NCI-H1694 (cell line): Measurements from ENCODE around the gene HTATIP2.
A peak's percentile ranks its signal among the peaks of the same experiment; 100 is the strongest.
"Not testable (repeated sequence)": the region's sequence is repeated elsewhere in the genome, so short reads cannot be mapped to it uniquely, and the experiment has no call there.

ENCODE experiments used
- DNase-seq: peaks from one replicate; lab custom pipeline; 2025; lab: John Stamatoyannopoulos, UW

Gene HTATIP2

GRCh38 chr11:20363500-20364340 is at the start of gene HTATIP2:
Gene HTATIP2 (plus strand): TSS chr11:20363714. CDS start chr11:20364238, 524 bp downstream.
- no peak for DNase-seq

DNA sequence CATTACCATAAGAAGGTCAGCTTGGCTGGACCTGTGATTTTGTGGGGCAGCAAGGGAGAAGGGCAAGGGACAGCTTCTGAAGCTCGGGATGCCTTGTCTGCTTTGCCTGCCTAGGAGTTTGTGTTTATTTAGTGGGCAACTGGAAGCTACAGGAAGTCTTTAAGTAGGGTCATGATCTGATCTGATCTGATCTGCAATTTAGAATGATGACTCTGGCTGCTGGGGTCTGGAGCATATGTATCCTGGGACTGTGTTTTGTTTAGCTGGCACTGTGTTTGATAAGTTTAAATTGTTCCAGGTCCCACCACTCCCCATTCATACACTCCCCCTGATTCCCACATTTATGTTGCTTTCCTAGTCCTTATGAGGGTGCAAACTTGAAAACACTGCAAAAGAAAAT is 47.7 kb upstream of the HTATIP2 start:
- DNase-seq: no peak

GRCh38 chr11:20321177-20321576 is 42.3 kb upstream of the HTATIP2 start:
- no peak for DNase-seq

GRCh38 chr11:20327377-20327935 is 36.1 kb upstream of the HTATIP2 start:
- DNase-seq: peak; percentile 62

DNA sequence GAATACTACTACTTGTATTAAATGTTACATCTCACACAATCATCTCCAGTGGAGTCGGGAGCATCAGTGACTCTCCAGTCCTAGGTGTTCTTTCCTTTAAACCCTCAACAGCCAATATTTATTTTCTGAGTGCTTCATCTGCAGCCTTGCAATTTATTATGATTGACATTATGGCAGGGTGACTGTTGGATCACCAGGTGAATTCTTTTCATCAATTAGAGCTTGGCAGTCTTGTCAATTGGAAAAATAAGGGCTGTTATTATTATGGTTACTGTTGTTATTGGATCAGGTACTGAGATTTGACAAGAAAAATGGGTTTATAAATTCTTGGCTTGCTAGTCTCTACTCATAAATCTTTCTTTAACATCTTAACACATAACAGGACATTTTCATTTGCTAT is 27.5 kb upstream of the HTATIP2 start:
- DNase-seq: no peak

- DNase-seq: peak; percentile 53
These were observed 25.9 kb upstream of the HTATIP2 start for GRCh38 chr11:20337526-20338154.

DNA sequence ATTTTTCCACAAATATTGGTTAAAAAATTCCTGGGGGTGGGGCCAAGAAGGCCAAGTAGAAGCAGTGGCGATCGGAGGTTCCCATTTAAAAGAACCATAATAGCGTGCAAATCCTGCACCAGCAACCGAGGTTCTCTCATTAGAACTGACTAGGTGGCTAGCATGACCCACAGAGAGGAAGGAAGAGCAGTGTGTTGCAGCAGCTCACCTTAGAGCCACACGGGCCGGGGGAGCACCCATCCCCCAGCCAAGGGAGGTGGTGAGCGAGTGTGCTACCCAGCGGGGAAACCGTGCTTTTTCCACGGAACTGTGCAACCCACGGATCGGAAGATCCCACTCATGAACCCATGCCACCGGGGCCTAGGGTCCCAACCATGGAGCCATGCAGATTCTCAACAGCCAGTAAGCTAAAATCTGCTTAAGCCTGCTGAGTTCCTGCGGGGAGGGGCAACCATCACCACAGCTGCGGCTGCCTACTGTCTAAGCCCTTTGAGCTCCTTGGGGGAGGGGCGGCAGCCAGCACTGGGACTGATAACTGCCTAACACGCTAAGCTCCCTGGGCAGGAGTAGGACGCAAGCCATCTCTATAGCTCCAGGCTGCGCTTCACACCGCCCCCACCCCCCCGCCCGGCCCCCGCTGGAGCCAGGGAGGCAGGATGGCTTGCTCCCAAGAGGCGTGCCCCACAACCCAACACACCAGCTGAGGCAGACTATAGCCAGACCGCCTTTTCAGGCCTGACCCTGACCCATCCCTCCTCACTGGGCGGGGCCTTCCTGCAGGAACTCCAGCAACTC is 21.0 kb upstream of the HTATIP2 start:
- DNase-seq: no peak

- DNase-seq: no peak
These were observed 12.4 kb upstream of the HTATIP2 start for GRCh38 chr11:20351136-20351535.

DNA sequence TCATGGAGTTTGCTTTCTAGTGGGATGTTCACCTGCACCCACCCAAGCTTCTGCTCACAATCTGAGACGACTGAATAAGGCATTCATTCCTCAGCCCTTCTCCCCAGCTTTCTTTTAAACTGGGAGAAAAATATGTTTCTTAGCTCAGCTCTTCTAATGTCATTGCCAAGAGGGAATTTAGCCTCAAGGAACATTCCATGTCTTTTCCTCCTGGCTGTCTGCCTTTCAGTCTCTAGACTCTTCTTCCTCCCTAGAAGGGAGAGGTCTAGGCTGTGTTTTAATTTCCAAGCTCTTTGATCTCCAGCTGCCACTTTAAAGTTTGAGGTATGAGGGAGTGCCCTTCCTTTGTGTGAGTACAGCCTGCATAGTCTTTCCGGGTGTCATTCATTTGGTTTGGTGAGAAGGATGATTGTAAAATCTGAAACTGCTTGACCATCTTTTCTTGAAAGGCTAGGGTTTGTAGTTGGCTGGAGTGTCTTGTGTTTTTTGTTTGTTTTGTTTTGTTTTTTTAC is 11.7 kb upstream of the HTATIP2 start:
- no peak for DNase-seq

DNA sequence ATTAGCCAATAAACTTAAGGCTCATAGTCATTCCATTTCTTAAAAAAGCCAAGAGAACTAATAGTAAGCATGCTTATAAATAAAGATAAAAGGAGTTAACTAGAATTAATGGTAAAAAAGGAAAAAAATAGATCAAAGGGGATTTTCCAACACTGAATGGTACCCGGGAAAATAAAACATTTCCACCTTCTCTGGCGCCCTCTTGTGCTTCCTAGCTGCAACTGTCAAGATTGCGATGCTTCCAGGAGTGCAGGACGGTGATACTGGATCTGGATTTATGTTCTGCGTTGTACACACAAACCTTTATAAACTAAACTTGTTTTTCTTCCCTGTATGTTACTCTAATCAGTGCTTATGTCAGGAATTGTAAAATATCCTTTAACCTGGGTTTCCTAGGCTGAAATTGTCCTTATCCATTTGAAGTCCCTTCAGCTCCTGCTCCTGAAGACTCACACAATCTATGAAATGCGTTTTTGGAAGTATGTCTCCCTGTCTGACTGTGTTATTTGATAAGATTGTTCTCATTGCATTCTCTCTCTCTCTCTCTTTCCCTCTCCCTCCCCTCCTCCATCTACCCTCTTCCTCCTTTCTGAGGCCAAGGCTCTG is 9.6 kb upstream of the HTATIP2 start:
- DNase-seq: peak; percentile 29

GRCh38 chr11:20355221-20356219 is 8.0 kb upstream of the HTATIP2 start:
- DNase-seq: peak; percentile 33

GRCh38 chr11:20357150-20357549 is 6.4 kb upstream of the HTATIP2 start:
- no peak for DNase-seq

- no peak for DNase-seq
These were observed 2.9 kb upstream of the HTATIP2 start for GRCh38 chr11:20360650-20361049.

GRCh38 chr11:20362481-20362880 is 1.0 kb upstream of the HTATIP2 start:
- DNase-seq: no peak

DNA sequence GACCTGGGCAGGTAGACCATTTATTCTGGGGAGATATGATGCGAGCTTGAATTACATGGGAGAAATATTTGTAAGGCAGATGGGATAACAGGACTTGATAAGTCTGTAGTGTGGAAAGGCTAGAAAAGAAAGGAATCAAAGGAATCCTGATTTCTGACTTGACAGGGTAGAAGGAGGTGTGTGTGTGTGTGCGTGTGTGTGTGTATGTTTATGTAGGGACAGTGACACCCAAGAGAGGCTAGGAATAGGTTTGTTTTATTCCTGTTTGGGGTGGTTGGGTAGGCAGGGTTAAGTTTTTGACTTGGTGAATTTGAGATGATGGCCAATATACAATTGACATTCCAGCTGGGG is 390 bp upstream of the HTATIP2 start:
- no peak for DNase-seq

- no peak for DNase-seq
These were observed 853 bp downstream of the HTATIP2 start for GRCh38 chr11:20364341-20364792.

DNA sequence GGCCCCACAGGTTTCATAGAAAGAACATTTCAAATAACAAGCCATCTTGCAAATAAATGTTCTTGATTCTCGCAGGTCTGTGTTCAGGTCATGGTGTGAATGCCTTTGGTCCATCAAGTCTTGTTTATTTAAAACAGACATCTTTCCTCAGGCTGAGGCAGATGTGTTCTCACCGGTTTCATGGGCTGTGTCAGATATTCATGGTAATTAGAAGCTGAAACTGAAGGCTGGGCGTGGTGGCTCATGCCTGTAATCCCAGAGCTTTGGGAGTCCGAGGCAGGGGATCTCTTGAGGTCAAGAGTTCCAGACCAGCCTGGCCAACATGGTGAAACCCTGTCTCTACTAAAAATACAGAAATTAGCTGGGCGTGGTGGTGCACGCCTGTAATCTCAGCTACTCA is 2.0 kb downstream of the HTATIP2 start:
- not testable (repeated sequence) for DNase-seq

GRCh38 chr11:20367313-20367948 is 3.9 kb downstream of the HTATIP2 start:
- DNase-seq: no peak

DNA sequence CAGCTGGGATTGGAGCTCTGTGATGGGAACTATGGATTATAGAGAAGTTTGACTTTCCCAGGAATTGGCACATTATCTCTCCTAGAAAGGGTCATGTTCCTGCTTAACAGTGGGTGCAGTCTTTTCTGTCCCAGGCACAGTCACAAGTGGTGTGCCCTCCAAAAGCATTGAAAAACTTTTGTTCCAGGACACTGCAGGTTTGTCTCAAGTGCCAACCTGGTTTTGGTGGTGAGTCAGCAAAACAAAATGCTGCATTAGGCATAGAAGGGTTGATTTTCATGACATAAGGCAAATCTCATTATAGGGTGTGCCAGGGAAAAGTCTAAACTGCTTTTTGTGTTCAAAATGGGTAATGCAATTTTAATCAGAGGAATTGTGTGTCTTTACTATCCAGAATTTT is 4.9 kb downstream of the HTATIP2 start:
- no peak for DNase-seq

DNA sequence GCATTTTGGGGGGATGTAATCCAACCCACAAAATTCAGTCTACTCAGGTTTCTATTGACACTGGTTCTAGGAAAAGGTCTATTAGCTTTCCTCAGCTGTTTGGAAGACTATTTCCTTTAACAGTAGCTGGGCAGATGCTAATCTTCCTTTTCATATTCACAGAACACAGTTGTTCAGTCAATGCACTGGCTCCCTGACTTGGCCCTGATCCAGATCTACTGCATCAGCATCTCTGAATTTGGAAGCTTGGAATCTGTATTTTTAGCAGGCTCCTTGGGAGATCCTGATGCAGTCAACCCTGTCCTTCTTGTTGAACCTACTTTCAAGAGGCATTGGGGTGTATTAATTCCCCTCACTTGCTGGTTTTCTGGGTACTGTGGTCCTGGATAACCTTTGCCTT is 6.3 kb downstream of the HTATIP2 start:
- no peak for DNase-seq
